Fibroblast of skin of left biceps (primary cell): ENCODE data around the gene SPRYD3.

ENCODE experiments used
- DNase-seq, 2 experiments: peaks; one replicate each; pipeline ENCODE4 v3.0.0-alpha.2; 2013; ENCODE audit warnings: low read depth in 2 of 2

The SPRYD3 gene

DNA sequence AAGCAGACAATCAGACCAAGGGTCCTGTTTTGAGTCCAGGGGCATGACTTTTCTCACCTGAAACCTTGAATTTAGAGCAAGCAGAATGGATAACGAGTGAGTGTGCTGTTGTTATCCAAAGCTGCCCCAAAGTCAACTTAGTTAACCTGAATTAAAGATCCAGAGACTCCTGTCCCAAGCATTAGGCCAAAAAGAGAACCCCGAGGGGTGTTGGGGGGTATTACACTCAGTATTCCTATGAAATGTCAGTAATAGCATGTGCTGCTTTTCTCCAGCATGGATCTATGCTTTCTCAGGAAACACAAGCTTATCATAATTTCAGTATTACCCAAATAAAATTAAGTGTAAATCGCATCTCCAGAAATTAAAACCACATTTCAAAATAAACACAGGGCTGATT lies 53.9 kb downstream of the SPRYD3 start:
- no peak for DNase-seq

DNA sequence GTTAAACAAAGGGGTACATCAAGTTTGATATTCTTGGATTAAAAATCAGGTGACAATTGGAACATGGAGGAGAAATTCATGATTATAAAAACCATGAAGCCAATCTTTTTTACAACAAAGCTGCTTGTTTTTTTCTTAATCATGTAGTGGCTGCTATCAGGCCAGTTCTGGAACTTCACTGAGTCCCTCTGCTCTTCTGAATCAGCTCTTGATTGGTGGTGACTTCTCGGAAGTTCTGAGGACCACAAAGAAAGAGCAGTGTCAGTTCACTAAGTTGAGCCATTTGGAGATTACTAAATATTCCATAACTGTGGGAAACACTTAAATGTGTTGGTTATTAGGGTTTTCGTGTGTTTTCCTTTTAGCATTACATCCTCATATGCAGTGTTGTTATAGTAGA lies 64.5 kb downstream of the SPRYD3 start:
- DNase-seq, result no peak
